ES-I3 (cell line): ENCODE measurements around the gene HNF4A.

Source experiments
- H3K36me3 ChIP-seq: 2 replicates; pipeline ENCODE4 v1.6.1; 2013; ENCODE audit warnings: mild to moderate bottlenecking, low read length, control low read depth, moderate library complexity; ENCODE audit not compliant: insufficient read depth
- H3K4me1 ChIP-seq: 2 replicates; pipeline ENCODE4 v1.6.1; 2013; ENCODE audit warnings: mild to moderate bottlenecking, control low read depth, low read length; ENCODE audit not compliant: insufficient read depth
- H3K9ac ChIP-seq: 2 replicates; pipeline ENCODE4 v1.6.1; 2013; ENCODE audit warnings: low read depth, mild to moderate bottlenecking, low read length, moderate library complexity
- H3K9me3 ChIP-seq: 2 replicates; pipeline ENCODE4 v1.6.1; 2013; ENCODE audit warnings: mild to moderate bottlenecking, low read length, moderate library complexity; ENCODE audit not compliant: control insufficient read depth, insufficient read depth

Gene HNF4A

GRCh38 chr20:44402391-44403193 is 47.1 kb downstream of the HNF4A start:
- Histone ChIP-seq H3K9me3 (no peaks in the 10 kb centered on the region), H3K36me3 (no peaks in the 10 kb centered on the region), H3K9ac (no peak overlapping the region), H3K4me1 (no peaks in the 10 kb centered on the region)

GRCh38 chr20:44403194-44404112 is 48.0 kb downstream of the HNF4A start:
- H3K4me1 ChIP-seq: no peaks in the 10 kb centered on the region

GRCh38 chr20:44404204-44405181 is 49.0 kb downstream of the HNF4A start:
- Histone ChIP-seq H3K9me3 (no peaks in the 10 kb centered on the region), H3K4me1 (no peaks in the 10 kb centered on the region)

More at GRCh38 chr20:44403194-44404112, 48.0 kb downstream of the HNF4A start:
- Histone ChIP-seq H3K36me3 (no peaks in the 10 kb centered on the region), H3K9me3 (no peaks in the 10 kb centered on the region), H3K9ac (no peak overlapping the region)

GRCh38 chr20:44405257-44405656 is 49.8 kb downstream of the HNF4A start:
- Histone ChIP-seq H3K9ac (no peak overlapping the region), H3K36me3 (no peaks in the 10 kb centered on the region), H3K9me3 (no peaks in the 10 kb centered on the region), H3K4me1 (no peaks in the 10 kb centered on the region)

More at GRCh38 chr20:44404204-44405181, 49.0 kb downstream of the HNF4A start:
- Histone ChIP-seq H3K36me3 (no peaks in the 10 kb centered on the region), H3K9ac (no peak overlapping the region)

GRCh38 chr20:44405785-44406571 is 50.5 kb downstream of the HNF4A start:
- H3K4me1 ChIP-seq: no peaks in the 10 kb centered on the region

GRCh38 chr20:44406572-44407137 is 51.2 kb downstream of the HNF4A start:
- no peaks in the 10 kb centered on the region for H3K4me1 ChIP-seq
- no peaks in the 10 kb centered on the region for H3K36me3 ChIP-seq
- H3K9ac ChIP-seq: no peak overlapping the region
- H3K9me3 ChIP-seq: no peaks in the 10 kb centered on the region

More at GRCh38 chr20:44405785-44406571, 50.5 kb downstream of the HNF4A start:
- no peak overlapping the region for H3K9ac ChIP-seq
- H3K36me3 ChIP-seq: no peaks in the 10 kb centered on the region
- H3K9me3 ChIP-seq: no peaks in the 10 kb centered on the region

- Histone ChIP-seq H3K9me3 (no peaks in the 10 kb centered on the region), H3K4me1 (no peaks in the 10 kb centered on the region), H3K9ac (no peak overlapping the region), H3K36me3 (no peaks in the 10 kb centered on the region)
Observed at GRCh38 chr20:44407402-44408184, 52.1 kb downstream of the HNF4A start.

- Histone ChIP-seq H3K9ac (no peak overlapping the region), H3K4me1 (no peaks in the 10 kb centered on the region), H3K9me3 (no peaks in the 10 kb centered on the region), H3K36me3 (no peaks in the 10 kb centered on the region)
Observed at GRCh38 chr20:44409132-44409600, 53.7 kb downstream of the HNF4A start.

GRCh38 chr20:44410583-44411019 is 55.1 kb downstream of the HNF4A start:
- Histone ChIP-seq H3K9ac (no peak overlapping the region), H3K36me3 (no peaks in the 10 kb centered on the region), H3K4me1 (no peaks in the 10 kb centered on the region), H3K9me3 (no peaks in the 10 kb centered on the region)

- Histone ChIP-seq H3K9ac (no peak overlapping the region), H3K36me3 (no peaks in the 10 kb centered on the region), H3K9me3 (no peaks in the 10 kb centered on the region), H3K4me1 (no peaks in the 10 kb centered on the region)
Observed at GRCh38 chr20:44411020-44411756, 55.7 kb downstream of the HNF4A start.

GRCh38 chr20:44411757-44412401 is 56.4 kb downstream of the HNF4A start:
- Histone ChIP-seq H3K4me1 (no peaks in the 10 kb centered on the region), H3K36me3 (no peaks in the 10 kb centered on the region), H3K9ac (no peak overlapping the region), H3K9me3 (no peaks in the 10 kb centered on the region)
